ENCODE measurements around the gene VSTM2L. TPM values are rescaled to one million over a fixed set of nuclear protein-coding genes. Genes with fewer than 3 reads are reported as not detected.
A peak's percentile ranks its signal among the peaks of the same experiment; 100 is the strongest.

The VSTM2L gene
- total and polyA plus RNA-seq, 2 of the 13 experiments (the other 11 are each of a cell fraction or from before 2014, with no cell fraction given), result not detected

DNA sequence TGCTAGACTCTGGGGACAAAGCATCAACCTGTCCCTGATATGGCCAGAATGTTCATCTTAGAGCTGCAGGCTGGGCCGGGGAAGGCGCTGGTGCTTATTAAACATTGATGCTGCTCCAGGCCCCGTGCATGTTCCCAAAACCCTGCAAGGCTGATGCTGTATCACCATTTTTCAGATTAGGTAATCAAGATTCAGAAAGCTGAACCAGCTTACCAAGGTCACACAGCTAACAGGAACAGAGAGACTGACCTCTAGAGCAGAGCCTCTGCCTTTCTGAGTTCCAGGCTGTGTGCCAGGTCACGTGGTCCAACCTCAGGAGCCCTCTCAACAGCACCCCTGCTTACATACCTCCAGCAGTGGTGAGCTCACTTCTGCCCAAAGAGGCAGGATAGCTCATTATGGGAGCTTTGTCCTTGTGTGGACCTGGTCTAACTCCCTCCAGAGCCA lies 16.1 kb upstream of the VSTM2L start (continued):
- no peak for TF ChIP-seq THAP8 (CRISPR knock-in tag; IDR thresholded peaks at IDR 0.05; ENCODE audit: borderline replicate concordance)
- no peak; the same call in 1 of the 2 replicates for TF ChIP-seq NFIC (IDR thresholded peaks at IDR 0.05; ENCODE audit: low read length)
- TF ChIP-seq ZNF773 (CRISPR knock-in tag; IDR thresholded peaks at IDR 0.05; ENCODE audit: borderline replicate concordance), result no peak
- TF ChIP-seq SNAI1 (CRISPR knock-in tag; IDR thresholded peaks at IDR 0.05; ENCODE audit: borderline replicate concordance), result no peak
- TF ChIP-seq NCOR1 (IDR thresholded peaks at IDR 0.05; ENCODE audit: borderline replicate concordance, low read length), result no peak
- TF ChIP-seq ZNF589 (CRISPR knock-in tag; conservative IDR thresholded peaks at IDR 0.05), result no peak
- TF ChIP-seq ZNF75D (CRISPR knock-in tag; IDR thresholded peaks at IDR 0.05; ENCODE audit: borderline replicate concordance), result no peak
- TF ChIP-seq GLI4 (CRISPR knock-in tag; IDR thresholded peaks at IDR 0.05; ENCODE audit: borderline replicate concordance), result no peak
- TF ChIP-seq CENPBD1 (CRISPR knock-in tag; IDR thresholded peaks at IDR 0.05; ENCODE audit: borderline replicate concordance, low read depth), result no peak
- TF ChIP-seq, protein P1, sequence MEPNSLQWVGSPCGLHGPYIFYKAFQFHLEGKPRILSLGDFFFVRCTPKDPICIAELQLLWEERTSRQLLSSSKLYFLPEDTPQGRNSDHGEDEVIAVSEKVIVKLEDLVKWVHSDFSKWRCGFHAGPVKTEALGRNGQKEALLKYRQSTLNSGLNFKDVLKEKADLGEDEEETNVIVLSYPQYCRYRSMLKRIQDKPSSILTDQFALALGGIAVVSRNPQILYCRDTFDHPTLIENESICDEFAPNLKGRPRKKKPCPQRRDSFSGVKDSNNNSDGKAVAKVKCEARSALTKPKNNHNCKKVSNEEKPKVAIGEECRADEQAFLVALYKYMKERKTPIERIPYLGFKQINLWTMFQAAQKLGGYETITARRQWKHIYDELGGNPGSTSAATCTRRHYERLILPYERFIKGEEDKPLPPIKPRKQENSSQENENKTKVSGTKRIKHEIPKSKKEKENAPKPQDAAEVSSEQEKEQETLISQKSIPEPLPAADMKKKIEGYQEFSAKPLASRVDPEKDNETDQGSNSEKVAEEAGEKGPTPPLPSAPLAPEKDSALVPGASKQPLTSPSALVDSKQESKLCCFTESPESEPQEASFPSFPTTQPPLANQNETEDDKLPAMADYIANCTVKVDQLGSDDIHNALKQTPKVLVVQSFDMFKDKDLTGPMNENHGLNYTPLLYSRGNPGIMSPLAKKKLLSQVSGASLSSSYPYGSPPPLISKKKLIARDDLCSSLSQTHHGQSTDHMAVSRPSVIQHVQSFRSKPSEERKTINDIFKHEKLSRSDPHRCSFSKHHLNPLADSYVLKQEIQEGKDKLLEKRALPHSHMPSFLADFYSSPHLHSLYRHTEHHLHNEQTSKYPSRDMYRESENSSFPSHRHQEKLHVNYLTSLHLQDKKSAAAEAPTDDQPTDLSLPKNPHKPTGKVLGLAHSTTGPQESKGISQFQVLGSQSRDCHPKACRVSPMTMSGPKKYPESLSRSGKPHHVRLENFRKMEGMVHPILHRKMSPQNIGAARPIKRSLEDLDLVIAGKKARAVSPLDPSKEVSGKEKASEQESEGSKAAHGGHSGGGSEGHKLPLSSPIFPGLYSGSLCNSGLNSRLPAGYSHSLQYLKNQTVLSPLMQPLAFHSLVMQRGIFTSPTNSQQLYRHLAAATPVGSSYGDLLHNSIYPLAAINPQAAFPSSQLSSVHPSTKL (CRISPR knock-in tag; IDR thresholded peaks at IDR 0.05), result peak; percentile 45
- TF ChIP-seq TRIM24 (CRISPR knock-in tag; IDR thresholded peaks at IDR 0.05), result no peak
- no peak for TF ChIP-seq ZNF260 (CRISPR knock-in tag; IDR thresholded peaks at IDR 0.05; ENCODE audit: borderline replicate concordance, low read depth)
- TF ChIP-seq XBP1 (CRISPR knock-in tag; IDR thresholded peaks at IDR 0.05), result no peak
- no peak for TF ChIP-seq ZNF33A (CRISPR knock-in tag; IDR thresholded peaks at IDR 0.05; ENCODE audit: borderline replicate concordance)
- TF ChIP-seq ZBTB1 (CRISPR knock-in tag; IDR thresholded peaks at IDR 0.05; ENCODE audit: borderline replicate concordance), result 0 out of 2 replicates have a peak, but pooled peaks have one; percentile 13
- TF ChIP-seq, protein P2, sequence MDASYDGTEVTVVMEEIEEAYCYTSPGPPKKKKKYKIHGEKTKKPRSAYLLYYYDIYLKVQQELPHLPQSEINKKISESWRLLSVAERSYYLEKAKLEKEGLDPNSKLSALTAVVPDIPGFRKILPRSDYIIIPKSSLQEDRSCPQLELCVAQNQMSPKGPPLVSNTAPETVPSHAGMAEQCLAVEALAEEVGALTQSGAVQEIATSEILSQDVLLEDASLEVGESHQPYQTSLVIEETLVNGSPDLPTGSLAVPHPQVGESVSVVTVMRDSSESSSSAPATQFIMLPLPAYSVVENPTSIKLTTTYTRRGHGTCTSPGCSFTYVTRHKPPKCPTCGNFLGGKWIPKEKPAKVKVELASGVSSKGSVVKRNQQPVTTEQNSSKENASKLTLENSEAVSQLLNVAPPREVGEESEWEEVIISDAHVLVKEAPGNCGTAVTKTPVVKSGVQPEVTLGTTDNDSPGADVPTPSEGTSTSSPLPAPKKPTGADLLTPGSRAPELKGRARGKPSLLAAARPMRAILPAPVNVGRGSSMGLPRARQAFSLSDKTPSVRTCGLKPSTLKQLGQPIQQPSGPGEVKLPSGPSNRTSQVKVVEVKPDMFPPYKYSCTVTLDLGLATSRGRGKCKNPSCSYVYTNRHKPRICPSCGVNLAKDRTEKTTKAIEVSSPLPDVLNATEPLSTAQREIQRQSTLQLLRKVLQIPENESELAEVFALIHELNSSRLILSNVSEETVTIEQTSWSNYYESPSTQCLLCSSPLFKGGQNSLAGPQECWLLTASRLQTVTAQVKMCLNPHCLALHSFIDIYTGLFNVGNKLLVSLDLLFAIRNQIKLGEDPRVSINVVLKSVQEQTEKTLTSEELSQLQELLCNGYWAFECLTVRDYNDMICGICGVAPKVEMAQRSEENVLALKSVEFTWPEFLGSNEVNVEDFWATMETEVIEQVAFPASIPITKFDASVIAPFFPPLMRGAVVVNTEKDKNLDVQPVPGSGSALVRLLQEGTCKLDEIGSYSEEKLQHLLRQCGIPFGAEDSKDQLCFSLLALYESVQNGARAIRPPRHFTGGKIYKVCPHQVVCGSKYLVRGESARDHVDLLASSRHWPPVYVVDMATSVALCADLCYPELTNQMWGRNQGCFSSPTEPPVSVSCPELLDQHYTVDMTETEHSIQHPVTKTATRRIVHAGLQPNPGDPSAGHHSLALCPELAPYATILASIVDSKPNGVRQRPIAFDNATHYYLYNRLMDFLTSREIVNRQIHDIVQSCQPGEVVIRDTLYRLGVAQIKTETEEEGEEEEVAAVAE (CRISPR knock-in tag; IDR thresholded peaks at IDR 0.05; ENCODE audit: borderline replicate concordance), result no peak
- 0 out of 2 replicates have a peak, but pooled peaks have one; percentile 35 for TF ChIP-seq MYNN (CRISPR knock-in tag; IDR thresholded peaks at IDR 0.05; ENCODE audit: low read depth)
- TF ChIP-seq MYC (CRISPR knock-in tag; IDR thresholded peaks at IDR 0.05; ENCODE audit: borderline replicate concordance), result no peak
- 0 out of 2 replicates have a peak, but pooled peaks have one; percentile 41 for TF ChIP-seq HDAC1 (CRISPR knock-in tag; IDR thresholded peaks at IDR 0.05)

Measured in HepG2 (cell line).